GM19239 (cell line): ENCODE data around the gene ADAMTS2.

Experiments used
- DNase-seq: peaks from one replicate; pipeline ENCODE4 v3.0.0; 2011; ENCODE audit warnings: low spot score; ENCODE audit not compliant: insufficient read length
- FAIRE-seq: peaks from 2 replicates; lab custom pipeline; 2011; peaks lifted over from hg19 to GRCh38; lab: Jason Lieb, UNC

ADAMTS2 gene

DNA sequence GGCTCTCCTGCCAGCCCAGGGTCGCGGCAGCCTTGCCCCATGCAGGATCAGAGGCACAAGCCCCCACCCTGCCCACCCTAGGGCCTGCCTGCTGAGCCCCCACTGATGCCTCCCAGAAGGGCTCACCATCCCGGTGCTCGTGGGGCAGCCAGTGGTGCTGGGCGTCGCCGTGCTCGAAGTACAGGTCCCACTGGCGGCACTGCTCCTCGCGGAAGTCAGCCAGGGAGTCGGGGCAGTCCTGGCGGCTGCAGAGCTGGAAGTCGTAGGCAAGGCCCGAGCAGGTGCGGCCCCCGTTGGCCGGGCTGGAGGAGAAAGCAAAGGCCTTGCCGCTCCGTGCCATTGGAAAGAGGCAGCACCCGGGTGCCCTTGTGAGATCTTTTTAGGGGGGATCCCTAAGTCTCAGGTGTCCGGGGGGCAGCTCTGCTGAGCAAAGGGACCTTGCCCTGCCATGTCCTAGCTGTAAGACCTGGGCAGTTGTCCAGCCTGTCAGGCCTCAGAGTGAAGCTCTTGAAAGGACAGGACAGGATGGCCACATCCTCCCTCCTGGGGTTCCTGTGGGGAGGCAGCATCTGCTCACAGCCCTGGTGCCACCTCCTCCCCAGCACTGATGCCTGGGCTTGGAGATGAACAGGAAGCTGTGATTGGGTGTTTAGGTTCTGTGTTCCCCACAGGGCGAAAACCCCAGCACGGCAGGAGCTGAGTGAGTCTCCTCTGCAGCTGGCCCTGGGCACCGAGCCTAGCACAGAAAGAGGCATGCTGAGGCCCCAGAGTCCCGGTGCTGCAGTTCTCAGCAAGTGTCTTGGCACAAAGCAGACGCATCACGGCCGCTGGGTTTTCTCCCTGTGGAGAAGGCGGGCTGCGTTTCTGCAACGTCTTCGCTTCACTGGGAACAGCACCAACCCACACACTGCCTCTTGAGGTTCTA is 207.4 kb downstream of the ADAMTS2 start:
- FAIRE-seq: no peak
- DNase-seq: no peak

DNA sequence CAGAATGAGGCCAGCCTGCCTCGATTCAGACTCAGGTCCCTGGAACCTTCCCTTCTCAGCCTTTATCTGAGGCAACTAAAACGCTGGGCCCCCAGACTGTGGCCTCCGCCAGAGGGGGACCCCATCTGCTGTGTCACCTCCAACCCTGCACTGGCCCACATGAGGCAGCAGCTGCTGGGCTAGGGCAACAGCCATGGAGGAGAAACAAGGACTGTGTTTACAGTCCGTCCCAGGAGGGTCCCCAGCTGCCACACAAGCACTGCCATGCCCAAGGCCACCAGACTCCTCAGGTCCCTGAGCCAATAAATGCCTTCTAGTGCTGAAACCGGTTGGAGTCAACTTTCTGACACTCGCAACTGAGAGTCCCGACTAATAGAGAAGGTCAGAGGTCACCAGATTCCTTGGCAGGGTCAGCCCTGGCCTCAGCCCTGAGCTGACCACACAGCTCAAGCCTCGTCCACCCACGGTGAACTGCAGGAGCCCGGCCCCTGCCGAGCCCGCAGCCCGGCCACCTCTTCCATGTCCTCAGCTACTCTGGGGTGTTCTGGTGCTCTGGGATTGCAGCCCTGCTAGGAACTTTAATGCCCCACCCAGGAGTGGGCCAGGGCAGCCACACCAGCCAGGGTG is 208.1 kb downstream of the ADAMTS2 start:
- DNase-seq: no peak
- no peak for FAIRE-seq

DNA sequence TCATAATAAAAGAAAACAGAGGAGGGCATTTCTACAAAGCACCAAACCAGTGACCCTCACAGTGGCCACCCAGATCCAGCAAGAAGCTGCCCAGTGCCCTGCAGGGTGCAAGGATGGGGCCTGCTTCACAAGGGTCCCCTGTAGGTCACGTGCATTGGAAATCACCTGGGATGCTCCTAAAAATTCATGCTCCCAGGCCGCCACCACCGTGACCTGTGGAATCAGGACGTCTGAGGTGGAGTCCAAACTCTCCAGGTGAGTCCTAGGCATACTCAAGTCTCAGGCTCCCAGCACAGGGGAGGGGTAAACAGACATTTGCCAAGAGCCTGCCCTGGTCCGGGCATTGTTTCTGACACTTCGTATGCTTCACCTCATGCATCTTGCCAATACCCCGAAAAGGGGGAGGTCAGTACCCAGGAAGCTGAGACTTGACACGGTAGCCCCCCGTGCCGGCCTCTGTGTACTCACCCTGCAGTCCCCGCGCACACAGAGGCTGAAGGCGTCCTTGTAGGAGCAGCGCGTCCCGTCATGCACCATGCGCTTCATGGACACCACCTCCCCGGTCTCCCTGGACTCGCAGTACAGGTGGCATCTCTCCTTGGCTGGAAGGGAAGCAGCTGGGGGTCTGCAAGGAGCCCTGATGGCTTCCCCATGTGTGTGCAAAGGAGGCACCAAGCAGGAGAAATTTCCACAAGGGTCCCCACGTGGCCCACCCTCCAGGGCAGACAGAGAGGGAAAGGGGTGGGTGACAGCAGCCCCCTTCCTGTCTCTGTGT is 209.6 kb downstream of the ADAMTS2 start:
- FAIRE-seq: no peak

DNA sequence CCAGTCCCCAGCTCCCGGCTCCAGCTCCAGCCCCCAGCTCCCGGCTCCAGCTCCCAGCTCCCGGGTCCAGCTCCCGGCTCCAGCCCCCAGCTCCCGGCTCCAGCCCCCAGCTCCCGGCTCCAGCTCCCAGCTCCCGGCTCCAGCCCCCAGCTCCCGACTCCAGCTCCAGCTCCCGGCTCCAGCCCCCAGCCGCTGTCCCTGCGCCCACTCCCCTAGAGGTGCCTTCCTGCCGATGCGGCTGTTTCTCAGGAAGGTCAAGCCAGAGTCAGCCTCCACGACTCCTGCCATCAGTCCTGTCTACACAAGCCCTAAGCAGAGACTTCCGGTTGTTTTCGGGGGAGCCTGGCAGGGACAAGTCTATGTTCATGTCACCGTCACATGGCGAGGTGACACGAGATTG is 210.3 kb downstream of the ADAMTS2 start:
- no peak for FAIRE-seq
- no peak for DNase-seq

More for the DNA sequence above, 209.6 kb downstream of the ADAMTS2 start:
- no peak for DNase-seq

- DNase-seq (no peak), FAIRE-seq (no peak)
Observed at GRCh38 chr5:179134511-179134910, 210.8 kb downstream of the ADAMTS2 start.

DNA sequence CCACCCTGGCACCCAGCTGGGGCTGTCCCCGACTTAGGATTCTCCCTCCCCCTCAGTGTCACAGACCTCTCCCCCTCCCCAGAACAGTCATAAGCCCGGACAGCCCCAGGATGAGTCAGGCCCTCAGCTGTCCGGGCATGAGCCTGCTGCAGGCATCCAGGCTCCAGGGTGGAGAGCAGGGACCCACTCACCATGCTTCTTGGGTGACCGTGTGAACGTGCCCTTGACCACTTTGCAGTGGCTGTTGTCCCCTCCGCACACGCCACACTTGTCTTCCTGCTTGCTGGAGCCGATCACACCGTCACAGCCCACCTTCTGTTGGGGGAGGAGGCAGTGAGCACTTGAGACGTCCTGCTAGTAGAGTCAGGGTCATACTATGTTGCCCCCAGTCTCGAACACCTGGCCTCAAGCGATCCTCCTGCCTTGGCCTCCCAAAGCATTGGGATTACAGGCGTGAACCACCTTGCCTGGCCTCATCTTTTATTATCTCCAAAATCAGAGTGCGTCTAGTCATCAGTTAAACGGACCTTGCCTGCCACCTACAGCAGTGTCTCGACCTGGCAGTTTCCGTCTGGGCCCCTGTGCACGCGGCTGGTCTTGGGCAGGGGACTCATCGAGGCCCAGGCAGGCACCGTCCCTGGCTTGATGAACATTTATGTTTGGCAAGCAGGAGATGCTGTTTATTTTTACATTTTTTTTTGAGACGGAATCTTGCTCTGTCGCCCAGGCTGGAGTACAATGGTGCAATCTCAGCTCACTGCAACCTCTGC is 212.5 kb downstream of the ADAMTS2 start:
- no peak for DNase-seq
- FAIRE-seq: no peak

- DNase-seq (no peak), FAIRE-seq (no peak)
Observed at GRCh38 chr5:179131886-179132585, 213.2 kb downstream of the ADAMTS2 start.

DNA sequence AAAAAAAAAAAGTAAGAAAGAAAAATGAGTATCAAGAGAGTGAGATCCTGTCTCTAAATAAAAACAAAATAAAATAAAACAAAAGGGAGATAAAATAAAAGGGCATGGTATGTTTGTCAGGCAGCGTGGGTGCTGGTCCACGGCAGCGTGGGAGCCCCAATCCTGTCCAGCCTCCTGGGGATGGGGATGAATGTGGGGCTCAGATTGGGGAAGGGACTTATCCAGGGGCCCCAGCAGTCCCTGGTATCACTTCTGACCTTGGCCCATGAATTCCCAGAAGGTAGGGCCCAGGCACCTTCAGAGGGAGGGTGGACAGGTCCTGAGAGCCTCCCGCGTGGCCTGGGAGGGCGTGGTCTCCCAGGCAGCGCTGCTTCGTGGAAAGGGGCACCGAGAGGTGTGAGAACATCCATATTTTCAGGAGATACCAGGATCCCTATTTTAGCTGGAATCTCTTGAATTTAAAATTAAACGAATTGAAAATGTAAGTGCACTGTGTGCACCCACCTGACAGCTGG is 213.9 kb downstream of the ADAMTS2 start:
- DNase-seq: no peak
- FAIRE-seq: no peak

DNA sequence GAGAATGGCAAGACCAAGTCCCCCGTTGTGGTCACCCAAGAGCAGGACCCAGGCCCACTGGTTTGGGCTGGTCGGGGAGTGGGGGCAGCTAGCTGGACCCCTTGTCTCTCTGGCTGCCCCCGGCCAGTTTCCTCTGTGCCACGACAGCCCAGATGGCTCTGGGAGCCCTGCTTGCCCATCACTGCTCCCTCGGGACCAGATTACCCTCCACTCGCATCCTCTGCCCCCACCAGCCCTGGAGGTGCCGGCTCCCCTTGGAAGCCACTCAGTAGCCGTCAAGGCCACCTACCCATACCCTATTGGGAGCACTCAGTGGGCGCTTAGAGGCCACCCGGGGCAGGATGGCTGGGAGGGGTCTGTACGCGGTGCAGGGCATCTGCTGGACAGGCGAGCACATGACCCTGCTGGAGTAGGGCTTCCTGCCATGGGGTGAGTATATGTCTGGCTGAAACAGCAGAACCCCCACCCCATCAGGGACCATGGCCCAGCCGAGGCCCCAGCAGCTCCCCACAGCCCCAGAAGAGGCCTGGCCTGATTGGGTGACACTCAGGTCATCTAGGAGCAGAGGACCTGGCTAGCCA is 215.1 kb downstream of the ADAMTS2 start:
- FAIRE-seq (no peak), DNase-seq (no peak)

- DNase-seq: no peak
- no peak for FAIRE-seq
Observed at GRCh38 chr5:179129607-179130071, 215.6 kb downstream of the ADAMTS2 start.

DNA sequence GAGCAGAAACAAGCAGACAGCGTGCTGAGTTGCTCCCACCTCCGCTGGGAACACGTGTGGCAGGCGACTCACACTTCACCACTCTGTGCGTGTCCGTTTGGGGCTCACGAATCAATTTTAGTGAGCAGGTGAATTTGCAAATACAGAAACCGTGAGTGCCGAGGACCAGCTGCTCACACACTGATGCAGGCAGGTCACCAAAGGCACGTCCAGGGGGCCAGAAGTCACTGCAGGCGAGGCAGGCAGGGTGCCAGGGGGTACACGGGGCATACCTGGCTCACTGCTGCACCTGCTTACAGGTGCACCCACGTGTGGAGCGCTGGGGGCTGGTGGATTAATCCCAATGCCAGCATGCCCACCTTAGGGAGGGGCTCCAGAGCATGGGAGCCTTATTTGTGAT is 216.3 kb downstream of the ADAMTS2 start:
- DNase-seq (no peak), FAIRE-seq (no peak)

- no peak for DNase-seq
- no peak for FAIRE-seq
Observed at GRCh38 chr5:179128041-179128365, 217.3 kb downstream of the ADAMTS2 start.

DNA sequence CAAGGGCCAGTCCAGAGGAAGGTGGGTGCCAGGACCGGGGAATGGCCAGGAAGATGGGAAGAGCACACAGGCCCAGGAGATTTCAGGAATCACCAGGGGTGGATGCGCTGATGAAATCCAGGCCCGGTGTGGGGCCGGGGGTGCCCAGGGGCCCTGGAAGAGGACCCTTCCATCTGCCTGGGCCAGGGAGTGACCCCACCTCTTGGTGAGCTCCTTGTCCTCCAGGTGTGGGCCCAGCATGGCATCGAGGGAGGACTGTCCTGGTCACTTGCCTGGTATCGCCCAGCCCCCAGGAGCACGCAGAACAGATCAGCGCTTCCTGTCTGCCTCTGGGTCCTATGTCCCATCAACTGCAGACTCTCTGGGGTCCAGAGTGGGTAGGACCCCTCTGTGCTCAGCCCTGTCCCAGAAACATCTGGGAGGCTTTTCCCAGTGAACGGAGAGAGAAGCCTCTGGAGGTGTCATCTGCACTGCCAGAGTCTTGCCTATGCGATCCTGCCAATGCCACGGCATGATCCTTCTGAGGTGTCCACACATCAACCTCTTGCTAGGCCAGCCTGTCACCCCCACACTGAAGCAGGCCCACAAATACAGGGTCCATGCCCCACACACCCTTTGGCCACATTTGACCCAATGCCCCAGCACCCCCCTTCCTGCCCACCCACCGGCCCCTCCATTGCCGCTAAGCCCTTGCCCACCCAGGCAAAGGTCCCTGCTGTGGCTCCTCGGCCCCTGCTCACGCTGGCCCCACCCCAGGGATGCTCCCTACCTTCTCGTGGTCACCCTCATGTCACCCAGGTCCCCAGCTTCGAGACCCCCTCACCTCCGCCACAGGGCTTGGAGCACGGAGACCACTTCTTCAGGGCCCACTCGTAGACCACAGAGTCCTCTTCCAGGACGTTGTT is 217.9 kb downstream of the ADAMTS2 start:
- FAIRE-seq (no peak), DNase-seq (no peak)

DNA sequence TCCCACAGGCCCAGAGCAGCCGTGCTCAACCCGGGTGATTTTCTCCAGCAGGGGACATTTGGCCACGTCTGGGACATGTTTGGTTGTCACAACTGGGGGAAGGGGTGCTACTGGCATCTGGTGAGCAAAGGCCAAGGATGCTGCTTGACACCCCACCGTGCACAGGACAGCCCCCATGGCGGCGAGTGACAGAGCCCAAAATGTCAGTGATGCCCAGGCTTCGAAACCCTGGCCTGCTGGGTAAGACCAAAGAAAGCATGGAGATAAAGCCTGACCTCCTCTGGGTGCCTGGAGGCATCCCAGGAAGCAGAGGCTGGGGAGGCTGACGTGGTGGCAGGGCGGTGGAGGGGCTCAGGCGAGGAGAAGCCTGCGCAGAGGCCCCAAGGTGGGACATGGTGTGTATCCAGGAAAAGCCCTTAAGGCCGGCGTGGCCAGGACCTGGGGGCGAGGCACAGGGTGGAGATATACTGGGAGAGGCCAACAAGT is 218.7 kb downstream of the ADAMTS2 start:
- DNase-seq: no peak
- FAIRE-seq: no peak

DNA sequence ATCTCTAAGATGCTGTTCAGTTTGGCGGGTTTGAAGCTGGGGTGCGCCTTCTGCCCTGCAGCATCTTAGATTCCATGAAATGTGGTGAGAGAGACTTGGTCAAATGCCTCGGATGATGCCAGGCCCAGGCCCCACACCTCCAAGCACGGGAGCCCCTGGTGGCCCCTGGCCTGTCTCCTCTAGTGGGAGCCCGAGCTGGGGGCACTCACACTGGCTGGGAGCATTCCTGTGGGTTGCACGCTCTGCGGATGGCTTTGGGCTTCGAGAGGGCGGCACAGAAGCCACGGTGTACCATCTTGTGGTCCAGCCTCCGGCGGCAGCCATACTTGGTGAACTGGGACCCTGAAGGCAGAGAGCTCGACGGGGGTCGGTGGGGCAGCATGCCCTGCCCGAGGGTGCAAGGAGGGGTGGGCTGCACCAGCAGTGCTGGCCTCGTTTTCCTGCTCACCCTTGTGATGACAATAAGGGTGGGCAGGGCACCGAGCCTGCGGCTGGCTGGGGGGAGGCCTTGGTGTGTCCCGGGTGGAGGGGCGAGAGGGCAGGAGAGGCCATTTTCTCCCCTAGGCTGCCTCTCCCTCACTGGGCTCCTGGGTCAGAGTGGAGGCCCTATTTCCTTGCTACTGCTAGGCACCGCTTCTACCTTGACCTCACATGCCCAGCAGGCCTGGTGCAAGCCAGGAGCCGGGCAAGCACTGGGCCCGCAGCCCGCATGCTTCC is 219.3 kb downstream of the ADAMTS2 start:
- FAIRE-seq: no peak

GRCh38 chr5:179124853-179125788 is 220.1 kb downstream of the ADAMTS2 start:
- DNase-seq: no peak
- FAIRE-seq: no peak

More for the DNA sequence above, 219.3 kb downstream of the ADAMTS2 start:
- no peak for DNase-seq
